Hematopoietic multipotent progenitor cell (in vitro differentiated cells): ENCODE measurements around the gene SOX15. TPM values are rescaled to one million over a fixed set of nuclear protein-coding genes. Genes with fewer than 3 reads are reported as not detected.

Source experiments
- DNase-seq, 3 donors: peaks; one replicate each; pipeline ENCODE4 v3.0.0-alpha.2; 2011 to 2015; ENCODE audit warnings: low read depth in 2 of 3, low spot score in 2 of 3
- total RNA-seq: library from RNA; depleted of rRNA; stranded (reverse); fragments of >200 nt; gene quantifications from one replicate; pipeline ENCODE4 v1.2.3, GENCODE V29; 2012

The SOX15 gene
- total RNA-seq, 1 donor, result 0.81 TPM

DNA sequence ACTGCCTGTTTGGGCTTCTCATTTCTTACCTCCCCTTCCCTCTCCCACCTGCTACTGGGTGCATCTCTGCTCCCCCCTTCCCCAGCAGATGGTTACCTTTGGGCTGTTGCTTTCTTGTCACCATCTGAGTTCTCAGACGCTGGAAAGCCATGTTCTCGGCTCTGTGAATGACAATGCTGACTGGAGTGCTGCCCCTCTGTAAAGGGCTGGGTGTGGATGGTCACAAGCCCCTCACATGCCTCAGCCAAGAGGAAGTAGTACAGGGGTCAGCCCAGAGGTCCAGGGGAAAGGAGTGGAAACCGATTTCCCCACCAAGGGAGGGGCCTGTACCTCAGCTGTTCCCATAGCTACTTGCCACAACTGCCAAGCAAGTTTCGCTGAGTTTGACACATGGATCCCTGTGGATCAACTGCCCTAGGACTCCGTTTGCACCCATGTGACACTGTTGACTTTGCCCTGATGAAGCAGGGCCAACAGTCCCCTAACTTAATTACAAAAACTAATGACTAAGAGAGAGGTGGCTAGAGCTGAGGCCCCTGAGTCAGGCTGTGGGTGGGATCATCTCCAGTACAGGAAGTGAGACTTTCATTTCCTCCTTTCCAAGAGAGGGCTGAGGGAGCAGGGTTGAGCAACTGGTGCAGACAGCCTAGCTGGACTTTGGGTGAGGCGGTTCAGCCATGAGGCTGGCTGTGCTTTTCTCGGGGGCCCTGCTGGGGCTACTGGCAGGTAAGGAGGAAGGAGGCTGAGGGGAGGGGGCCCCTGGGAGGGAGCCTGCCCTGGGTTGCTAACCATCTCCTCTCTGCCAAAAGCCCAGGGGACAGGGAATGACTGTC is 10.7 kb downstream of the SOX15 start, which contains the start of gene CD68:
Gene CD68, plus strand, starts transcription at position 638 of the 833 bp plus-strand sequence. Its CDS starts 40 bp downstream, at position 678.
- peak in 2 of 3 donors; percentile 80 to 82 for DNase-seq

DNA sequence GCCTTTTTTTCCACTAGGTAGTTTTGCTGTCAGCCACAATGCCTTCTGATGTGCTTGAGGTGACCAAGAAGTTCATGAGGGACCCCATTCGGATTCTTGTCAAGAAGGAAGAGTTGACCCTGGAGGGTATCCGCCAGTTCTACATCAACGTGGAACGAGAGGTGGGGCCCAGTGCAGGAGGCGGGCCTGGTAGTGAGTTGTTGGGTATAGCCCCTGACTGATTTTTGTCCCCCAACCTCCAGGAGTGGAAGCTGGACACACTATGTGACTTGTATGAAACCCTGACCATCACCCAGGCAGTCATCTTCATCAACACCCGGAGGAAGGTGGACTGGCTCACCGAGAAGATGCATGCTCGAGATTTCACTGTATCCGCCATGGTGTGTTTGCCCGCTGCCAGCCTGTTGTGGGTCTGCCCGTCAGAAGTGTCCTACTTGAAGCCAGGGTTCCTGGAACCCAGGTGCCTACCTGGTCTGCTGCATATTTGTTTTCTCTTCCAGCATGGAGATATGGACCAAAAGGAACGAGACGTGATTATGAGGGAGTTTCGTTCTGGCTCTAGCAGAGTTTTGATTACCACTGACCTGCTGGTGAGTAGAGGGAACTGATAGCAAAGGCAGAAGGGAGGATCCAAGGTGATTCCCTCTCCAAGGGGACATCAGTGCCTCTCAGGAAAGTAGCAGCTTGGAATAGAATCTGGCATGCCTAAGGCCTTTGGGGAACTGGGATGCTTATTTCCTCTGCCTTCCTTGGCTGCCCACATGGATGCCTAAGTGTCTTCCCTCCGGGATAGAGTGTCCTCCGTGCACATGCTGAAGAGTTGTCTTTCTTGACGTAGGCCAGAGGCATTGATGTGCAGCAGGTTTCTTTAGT is 12.3 kb downstream of the SOX15 start:
- no peak for DNase-seq

DNA sequence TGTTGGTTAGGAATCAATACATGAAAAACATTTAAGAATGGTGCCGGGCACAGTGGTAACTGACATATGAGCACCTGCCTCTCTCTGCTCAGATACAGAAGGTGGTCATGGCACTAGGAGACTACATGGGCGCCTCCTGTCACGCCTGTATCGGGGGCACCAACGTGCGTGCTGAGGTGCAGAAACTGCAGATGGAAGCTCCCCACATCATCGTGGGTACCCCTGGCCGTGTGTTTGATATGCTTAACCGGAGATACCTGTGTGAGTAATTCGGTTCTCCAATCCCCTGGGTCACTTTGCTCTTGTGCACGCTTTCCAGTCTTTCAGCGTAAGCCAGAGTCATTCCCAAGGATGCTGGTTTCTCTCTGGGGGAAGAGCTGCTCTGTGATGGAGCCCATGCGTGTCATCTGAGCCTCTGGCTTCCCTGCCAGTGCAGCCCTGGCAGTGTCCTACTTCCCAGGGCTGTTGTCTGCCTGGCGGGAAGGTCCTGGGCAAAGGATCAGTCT is 13.4 kb downstream of the SOX15 start:
- no peak for DNase-seq

DNA sequence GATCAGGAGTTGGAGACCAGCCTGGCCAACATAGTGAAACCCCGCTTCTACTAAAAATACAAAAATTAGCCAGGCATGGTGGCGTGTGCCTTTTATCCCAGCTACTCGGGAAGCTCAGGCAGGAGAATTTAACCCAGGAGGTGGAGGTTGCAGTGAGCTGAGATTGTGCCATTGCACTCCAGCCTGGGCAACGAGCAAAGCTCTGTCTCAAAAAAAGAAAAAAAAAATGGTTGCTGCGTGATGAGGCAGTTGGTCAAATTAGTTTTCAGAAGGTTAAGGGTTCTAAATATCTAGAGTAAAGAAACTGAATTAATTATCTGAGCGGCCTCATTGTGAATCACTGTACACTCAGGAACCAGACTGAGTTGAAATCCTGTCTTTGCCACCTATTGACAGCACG is 13.9 kb downstream of the SOX15 start:
- DNase-seq, result no peak

DNA sequence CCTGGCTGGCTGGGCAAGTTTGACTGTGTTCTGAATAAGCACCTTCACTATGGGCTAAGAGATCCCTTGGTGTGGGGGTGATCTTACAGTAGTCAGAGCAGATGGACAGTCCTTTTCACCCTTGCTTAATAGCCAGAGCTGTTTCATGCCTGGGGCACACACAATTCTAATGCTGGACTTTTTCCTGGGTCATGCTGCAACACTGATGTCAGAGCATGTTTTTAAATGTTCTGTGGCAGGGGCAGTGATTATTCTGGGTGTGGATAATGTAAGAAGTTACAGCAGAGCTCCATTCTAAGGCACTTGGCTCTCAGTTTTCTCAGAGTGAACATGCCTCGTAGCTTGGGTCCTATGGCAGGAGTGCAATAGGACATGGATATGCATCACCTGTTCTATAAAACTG is 14.4 kb downstream of the SOX15 start:
- no peak for DNase-seq

DNA sequence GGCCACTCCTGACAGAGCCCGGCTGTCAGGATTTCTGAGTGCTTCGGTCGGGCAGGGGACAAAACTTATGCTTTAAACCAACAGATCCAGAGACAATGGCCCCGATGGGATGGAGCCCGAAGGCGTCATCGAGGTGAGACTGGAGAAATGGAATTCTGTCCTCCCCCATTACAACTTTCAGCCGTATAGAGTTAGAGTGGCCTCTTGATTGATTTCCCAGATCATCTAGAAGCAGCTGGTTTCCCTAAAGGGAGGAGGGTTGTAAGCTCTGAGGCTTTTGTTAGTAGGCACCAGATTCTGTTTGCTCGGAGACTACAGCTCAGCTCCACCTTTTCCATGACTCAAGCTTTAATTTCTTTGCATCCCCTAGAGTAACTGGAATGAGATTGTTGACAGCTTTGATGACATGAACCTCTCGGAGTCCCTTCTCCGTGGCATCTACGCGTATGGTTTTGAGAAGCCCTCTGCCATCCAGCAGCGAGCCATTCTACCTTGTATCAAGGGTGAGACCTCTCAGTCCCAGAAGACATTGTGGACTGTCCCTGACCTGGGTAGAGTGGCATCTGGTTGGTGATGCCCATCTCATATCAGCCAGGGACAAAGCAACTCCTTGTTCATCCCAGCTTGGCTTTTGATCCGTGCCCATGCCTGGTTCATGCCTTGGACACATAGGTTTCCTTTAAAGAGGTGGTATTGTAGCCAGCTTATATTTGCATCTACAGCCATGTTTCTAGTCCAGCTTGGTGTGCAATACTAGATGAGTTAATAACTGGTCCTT is 15.5 kb downstream of the SOX15 start:
- DNase-seq, result no peak

DNA sequence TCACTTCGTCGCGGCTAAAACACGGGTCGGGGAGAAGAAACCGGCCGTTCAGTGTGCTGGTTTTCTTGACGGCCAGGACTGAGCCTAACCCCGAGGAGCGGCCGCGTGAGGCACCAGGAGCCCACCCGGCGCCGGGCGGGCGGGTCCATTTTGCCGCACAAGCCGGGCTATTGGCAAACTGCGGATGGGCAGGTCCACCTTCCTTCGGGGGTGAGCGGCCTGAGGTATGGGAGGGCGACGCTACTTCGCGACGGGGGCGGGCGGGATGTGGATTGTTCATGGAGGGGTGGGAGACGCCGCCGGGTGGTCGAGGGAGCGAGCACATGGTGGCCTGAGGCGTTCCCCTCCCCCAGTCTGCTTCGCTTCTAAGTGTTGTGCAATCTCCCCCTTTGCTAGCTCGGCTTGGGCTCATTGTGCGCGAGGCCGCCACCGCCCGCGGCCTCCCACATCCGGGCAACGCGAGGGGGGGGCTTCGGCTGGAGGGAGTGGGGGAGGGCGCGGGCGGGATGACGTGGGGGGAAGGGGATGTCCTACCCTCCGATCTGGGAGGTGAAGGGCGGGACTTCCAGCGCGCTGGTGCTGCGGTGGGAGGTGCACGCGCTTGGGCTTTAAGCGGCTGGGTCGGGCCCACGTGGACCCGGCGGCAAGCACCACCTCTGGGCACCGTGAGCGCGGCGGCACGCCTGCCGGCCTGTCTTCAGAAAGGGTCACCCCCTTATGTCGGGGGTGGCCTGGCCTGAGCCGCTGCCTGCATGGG is 16.4 kb downstream of the SOX15 start:
- DNase-seq, result peak; percentile 82 to 95 (median 93)

DNA sequence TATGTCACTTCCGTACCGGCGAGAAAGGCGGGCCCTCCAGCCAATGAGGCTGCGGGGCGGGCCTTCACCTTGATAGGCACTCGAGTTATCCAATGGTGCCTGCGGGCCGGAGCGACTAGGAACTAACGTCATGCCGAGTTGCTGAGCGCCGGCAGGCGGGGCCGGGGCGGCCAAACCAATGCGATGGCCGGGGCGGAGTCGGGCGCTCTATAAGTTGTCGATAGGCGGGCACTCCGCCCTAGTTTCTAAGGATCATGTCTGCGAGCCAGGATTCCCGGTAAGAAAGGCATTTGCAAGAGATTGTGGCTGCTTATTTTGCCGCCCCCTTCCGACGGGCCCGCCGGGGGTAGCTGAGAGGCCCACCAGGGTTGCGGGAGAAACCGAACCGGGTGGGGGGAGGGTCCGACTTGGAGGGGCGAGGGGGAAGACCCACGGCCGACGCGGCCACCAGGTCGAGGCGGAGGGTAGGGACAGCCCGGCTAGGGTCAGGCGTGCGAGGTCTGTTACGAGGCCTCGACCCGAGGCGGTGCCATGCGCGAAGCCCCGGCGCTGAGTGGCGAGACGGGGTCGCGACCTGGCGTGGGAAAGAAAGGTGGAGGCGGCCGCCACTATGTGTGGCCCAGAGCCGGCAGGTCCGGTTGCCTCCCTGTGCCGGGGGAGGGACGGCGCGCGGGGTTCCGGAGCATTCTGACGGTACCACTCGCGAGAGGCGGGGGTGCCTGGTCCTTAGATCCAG is 17.1 kb downstream of the SOX15 start:
- peak; percentile 95 to 100 (median 99) for DNase-seq

DNA sequence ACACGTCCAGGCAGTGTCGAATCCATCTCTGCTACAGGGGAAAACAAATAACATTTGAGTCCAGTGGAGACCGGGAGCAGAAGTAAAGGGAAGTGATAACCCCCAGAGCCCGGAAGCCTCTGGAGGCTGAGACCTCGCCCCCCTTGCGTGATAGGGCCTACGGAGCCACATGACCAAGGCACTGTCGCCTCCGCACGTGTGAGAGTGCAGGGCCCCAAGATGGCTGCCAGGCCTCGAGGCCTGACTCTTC is 17.6 kb downstream of the SOX15 start:
- no peak for DNase-seq

DNA sequence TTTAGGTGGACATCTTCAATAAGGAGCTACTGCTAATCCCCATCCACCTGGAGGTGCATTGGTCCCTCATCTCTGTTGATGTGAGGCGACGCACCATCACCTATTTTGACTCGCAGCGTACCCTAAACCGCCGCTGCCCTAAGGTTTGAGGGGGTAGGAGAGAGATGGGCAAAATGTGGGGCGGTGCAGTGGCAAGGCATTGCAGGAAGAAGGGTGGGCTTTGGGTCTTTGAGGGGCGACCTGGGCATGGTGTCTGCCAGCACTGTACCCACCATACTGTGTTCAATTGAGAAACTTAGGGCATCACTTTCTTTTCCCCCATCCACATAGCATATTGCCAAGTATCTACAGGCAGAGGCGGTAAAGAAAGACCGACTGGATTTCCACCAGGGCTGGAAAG is 19.5 kb downstream of the SOX15 start:
- DNase-seq, result no peak

DNA sequence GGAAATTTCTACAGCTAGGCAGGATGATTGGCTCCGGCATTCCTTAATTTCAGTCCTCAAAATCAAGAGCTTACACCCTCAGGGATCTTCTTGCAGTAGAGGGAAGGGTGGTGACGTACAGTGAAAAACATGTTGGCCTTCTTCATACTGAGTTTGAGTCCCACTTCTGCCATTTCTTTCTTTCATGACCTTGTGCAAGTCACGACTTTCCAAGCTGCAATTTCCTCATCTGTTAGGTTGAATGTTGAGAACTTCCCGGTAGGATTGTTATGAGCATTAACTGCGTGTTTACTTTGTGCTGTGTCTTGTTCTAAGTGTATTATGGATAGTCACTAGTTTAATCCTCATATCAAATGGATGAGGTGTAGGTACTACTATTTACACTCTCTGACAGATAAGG is 20.3 kb downstream of the SOX15 start:
- no peak for DNase-seq

DNA sequence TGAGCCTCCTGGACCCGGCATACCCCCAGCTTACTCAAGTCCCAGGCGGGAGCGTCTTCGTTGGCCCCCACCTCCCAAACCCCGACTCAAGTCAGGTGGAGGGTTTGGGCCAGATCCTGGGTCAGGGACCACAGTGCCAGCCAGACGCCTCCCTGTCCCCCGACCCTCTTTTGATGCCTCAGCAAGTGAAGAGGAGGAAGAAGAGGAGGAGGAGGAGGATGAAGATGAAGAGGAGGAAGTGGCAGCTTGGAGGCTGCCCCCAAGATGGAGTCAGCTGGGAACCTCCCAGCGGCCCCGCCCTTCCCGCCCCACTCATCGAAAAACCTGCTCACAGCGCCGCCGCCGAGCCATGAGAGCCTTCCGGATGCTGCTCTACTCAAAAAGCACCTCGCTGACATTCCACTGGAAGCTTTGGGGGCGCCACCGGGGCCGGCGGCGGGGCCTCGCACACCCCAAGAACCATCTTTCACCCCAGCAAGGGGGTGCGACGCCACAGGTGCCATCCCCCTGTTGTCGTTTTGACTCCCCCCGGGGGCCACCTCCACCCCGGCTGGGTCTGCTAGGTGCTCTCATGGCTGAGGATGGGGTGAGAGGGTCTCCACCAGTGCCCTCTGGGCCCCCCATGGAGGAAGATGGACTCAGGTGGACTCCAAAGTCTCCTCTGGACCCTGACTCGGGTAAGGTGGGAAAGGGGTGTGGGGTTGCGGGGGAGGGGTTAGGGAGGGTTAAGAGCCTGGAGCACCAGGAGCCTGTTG is 26.6 kb downstream of the SOX15 start:
- DNase-seq, result no peak

DNA sequence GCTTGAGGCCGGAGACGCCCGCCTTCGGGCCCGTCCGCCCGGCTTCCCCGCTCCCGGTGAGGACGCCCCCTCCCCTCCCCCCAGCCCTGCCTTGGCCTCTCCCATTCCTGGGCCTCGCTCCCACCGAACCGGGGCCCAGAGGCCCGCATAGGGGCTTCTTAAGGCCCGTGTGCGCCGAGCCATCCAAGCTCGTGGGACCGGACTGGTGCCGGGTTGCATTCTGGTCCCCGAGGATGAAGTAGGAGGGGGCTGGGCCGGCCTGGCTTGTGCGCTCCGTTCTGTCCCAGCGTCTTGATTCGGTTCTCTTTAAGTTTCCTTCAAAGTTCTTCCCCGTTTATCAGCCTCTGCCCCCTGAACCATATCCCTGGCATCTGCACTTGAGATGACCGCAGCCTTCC is 27.7 kb downstream of the SOX15 start:
- no peak for DNase-seq

DNA sequence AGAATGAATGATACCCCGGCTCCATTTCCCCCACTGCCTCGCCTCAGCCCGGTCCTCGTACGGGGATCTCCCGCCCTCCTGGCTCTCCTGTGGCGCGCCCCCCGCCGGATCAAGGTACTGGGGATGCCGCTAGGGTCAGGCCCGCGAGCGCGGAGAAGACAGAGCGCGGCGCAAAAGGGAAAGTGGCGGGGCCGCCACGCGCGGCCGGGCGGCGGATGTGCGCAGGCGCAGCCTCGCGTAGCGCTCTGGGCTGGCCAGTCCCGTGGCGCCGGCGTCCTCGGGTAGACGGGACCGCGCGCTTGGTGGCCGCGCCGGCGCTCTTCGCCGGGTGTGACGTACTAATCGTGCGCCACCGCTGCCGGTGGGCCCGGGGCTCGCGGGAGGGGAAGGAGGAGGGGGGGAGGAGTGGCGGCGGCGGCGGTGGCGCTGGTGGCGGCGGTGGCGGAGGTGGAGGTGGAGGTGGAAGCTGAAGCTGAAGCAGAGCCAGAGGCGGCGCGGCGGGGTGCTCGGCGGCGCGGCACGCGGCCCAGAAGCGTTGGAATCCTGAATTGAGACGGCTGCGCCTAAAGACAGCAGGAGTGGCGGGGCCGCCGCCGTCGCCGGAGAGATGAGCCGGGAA is 28.2 kb downstream of the SOX15 start, which contains the start of gene SENP3:
Gene SENP3, plus strand, starts transcription at position 331 of the 619 bp plus-strand sequence. CDS start 1,158 bp downstream, outside the sequence.
- DNase-seq, result peak; percentile 89 to 93 (median 92)

DNA sequence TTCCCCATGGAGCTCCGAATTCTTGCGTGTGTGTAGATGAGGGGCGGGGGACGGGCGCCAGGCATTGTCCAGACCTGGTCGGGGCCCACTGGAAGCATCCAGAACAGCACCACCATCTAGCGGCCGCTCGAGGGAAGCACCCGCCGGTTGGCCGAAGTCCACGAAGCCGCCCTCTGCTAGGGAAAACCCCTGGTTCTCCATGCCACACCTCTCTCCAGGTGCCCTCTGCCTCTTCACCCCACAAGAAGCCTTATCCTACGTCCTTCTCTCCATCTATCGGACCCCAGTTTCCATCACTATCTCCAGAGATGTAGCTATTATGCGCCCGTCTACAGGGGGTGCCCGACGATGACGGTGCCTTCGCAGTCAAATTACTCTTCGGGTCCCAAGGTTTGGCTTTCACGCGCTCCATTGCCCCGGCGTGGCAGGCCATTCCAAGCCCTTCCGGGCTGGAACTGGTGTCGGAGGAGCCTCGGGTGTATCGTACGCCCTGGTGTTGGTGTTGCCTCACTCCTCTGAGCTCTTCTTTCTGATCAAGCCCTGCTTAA is 28.8 kb downstream of the SOX15 start:
- DNase-seq, result peak in 2 of 3 donors; percentile 75 to 85

DNA sequence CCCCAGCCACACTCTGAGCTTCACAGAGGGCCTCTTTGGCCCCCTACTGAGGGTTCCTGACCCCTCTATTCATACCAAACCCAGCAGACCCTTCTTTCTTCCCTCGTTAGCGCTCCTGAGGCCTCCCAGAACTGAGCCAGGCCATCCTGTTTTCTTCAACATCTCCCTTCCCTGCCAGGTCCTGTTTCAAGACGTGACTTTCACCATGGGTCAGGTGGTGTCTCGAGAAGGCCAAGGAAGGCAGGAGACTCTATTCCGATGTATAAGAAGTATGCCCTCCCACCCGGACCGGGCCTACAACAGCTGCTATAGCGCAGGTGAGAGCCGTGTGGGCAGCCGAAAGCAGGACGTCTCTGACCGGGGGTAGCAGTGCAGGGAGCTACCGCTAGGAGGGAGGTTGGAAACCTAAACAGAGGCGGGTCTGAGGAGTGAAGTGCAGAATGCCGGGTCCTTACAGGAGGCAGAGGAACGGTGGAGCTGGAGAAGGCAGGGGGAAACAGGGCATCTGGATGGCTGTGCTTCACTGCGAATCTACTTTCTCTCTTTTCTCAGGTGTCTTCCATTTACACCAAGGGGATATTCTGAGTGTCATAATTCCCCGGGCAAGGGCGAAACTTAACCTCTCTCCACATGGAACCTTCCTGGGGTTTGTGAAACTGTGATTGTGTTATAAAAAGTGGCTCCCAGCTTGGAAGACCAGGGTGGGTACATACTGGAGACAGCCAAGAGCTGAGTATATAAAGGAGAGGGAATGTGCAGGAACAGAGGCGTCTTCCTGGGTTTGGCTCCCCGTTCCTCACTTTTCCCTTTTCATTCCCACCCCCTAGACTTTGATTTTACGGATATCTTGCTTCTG is 29.5 kb downstream of the SOX15 start:
- DNase-seq, result peak in 2 of 3 donors; percentile 52 to 69
